ENCODE results near the gene FAM131C.
"Not testable (repeated sequence)": the region's sequence is repeated elsewhere in the genome, so short reads cannot be mapped to it uniquely, and the experiment has no call there.

DNA sequence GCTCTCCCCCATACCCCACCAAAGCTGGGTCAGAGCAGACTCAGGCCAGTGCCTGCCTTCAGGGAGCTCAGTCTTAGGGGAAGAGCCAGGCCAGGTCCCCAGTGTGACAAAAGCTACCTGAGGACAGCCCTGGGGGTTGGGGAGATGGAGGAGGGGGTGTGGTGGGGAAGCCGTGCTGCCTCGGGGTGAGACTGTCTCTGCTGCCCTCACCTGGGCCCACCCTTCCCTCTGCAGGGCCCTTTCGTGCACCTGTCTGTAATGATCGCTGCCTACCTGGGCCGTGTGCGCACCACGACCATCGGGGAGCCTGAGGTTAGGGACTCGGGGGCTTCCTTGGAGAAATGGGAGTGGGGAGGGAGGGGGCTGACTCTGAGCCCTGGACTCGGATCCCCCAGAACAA lies 47.1 kb downstream of the FAM131C start:
- TF ChIP-seq, protein P1, sequence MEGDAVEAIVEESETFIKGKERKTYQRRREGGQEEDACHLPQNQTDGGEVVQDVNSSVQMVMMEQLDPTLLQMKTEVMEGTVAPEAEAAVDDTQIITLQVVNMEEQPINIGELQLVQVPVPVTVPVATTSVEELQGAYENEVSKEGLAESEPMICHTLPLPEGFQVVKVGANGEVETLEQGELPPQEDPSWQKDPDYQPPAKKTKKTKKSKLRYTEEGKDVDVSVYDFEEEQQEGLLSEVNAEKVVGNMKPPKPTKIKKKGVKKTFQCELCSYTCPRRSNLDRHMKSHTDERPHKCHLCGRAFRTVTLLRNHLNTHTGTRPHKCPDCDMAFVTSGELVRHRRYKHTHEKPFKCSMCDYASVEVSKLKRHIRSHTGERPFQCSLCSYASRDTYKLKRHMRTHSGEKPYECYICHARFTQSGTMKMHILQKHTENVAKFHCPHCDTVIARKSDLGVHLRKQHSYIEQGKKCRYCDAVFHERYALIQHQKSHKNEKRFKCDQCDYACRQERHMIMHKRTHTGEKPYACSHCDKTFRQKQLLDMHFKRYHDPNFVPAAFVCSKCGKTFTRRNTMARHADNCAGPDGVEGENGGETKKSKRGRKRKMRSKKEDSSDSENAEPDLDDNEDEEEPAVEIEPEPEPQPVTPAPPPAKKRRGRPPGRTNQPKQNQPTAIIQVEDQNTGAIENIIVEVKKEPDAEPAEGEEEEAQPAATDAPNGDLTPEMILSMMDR (IDR thresholded peaks at IDR 0.05; ENCODE audit: insufficient read depth, low read length, poor library complexity, severe bottlenecking), result not testable (repeated sequence)
- not testable (repeated sequence) for TF ChIP-seq EZH2phosphoT487 (conservative IDR thresholded peaks at IDR 0.05; ENCODE audit: low read length)
